Esophagus muscularis mucosa (tissue), 4 donors: ENCODE data around the gene TAX1BP1. TPM values are rescaled to one million over a fixed set of nuclear protein-coding genes. Genes with fewer than 3 reads are reported as not detected.
A peak's percentile ranks its signal among the peaks of the same experiment; 100 is the strongest.

ENCODE experiments used
- DNase-seq: peaks from one replicate; pipeline ENCODE4 v3.0.0-alpha.2; 2017; ENCODE audit errors: extremely low spot score
- H3K27ac ChIP-seq, 4 donors: fragments of 200-600 bp; sonication (generic); replicated peaks in 1 of 4; 1 replicate in 3 of 4; 2 replicates in 1 of 4; pipeline ENCODE4 v1.5.1; 2016 to 2019; ENCODE audit warnings: mild to moderate bottlenecking in 1 of 4
- H3K27me3 ChIP-seq, 4 donors: fragments of 200-600 bp; sonication (generic); one replicate each; pipeline versions ENCODE4 v1.5.1 to v1.6.0; 2016 to 2019
- H3K36me3 ChIP-seq, 4 donors: fragments of 200-600 bp; sonication (generic); one replicate each; pipeline ENCODE4 v1.5.1; 2016 to 2019
- H3K4me1 ChIP-seq, 4 donors: fragments of 200-600 bp; sonication (generic); one replicate each; pipeline ENCODE4 v1.5.1; 2016 to 2019
- H3K4me3 ChIP-seq, 4 donors: fragments of 200-600 bp; sonication (generic); 1 replicate in 2 of 4; 2 replicates in 2 of 4; pipeline ENCODE4 v1.5.1; 2016 to 2019; ENCODE audit warnings: mild to moderate bottlenecking in 4 of 4, moderate library complexity in 1 of 4
- H3K9me3 ChIP-seq, 4 donors: fragments of 200-600 bp; sonication (generic); 1 replicate in 3 of 4; 2 replicates in 1 of 4; pipeline ENCODE4 v1.5.1; 2016 to 2019
- EP300 ChIP-seq: sonication (generic); formaldehyde crosslinking; IDR thresholded peaks from one replicate; pipeline ENCODE4 v1.6.1; 2017; ENCODE audit warnings: antibody characterized with exemption
- POLR2A ChIP-seq: fragments of 450-650 bp; IDR thresholded peaks from one replicate; pipeline ENCODE4 v1.6.1; 2017; ENCODE audit warnings: antibody characterized with exemption, moderate library complexity, mild to moderate bottlenecking, low read depth
- POLR2AphosphoS5 ChIP-seq, 2 donors: sonication (generic); formaldehyde crosslinking; IDR thresholded peaks; one replicate each; pipeline ENCODE4 v1.6.1; 2017; ENCODE audit warnings: antibody characterized with exemption in 2 of 2
- whole genome bisulfite sequencing: methylation state at CpG from one replicate; pipeline ENCODE4 v1.1.5; 2018; 5-methylcytosine and 5-hydroxymethylcytosine counted together
- intact Hi-C: fragments of 100-400 bp; cut with DNase I; formaldehyde crosslinking; loops from one replicate; pipeline ENCODE4 v1.15.1; 2023
- total RNA-seq, 4 donors: library from RNA; depleted of rRNA; stranded (reverse); fragments of >200 nt; gene quantifications; one replicate each; pipeline versions ENCODE4 v1.1.0 to v1.2.1, GENCODE V29; 2016
- TF ChIP-seq, protein P1 (sequence below), 3 experiments: fragments of 200-600 bp in 2 of 3; fragments of 450-650 bp in 1 of 3; sonication (generic) in 2 of 3; IDR thresholded peaks; one replicate each; pipeline ENCODE4 v1.5.1; 2017 to 2019; ENCODE audit warnings: antibody characterized with exemption in 3 of 3, mild to moderate bottlenecking in 2 of 3, moderate library complexity in 1 of 3

Gene TAX1BP1
- total RNA-seq, 4 donors from 2014 or later, result 107 to 139 (median 127) TPM

DNA sequence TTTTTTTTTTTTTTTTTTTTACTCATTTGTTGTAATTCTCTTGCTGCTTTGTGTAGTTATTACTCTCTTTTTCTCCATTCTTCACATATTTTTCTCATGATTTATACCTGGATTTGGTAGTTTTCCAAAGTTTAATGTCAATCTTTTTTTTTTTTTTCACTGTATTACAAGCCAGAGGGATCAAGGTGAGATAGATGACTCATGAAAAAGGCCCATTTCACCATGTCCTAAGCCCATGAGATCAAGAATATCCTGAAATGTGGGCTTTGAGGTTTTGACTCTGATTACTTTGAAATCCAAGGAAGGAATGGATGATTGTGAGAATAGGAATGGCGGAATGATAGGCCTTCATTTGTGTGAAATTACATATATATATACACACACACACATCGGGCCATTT lies 31.1 kb downstream of the TAX1BP1 start:
- 100% methylated on average over 2 of the region's 2 CpGs for WGBS
- H3K27ac ChIP-seq, result no peak overlapping the region
- H3K9me3 ChIP-seq, result no peaks in the 10 kb centered on the region
- no peak for DNase-seq
- no peaks in the 10 kb centered on the region for H3K4me1 ChIP-seq
- TF ChIP-seq POLR2AphosphoS5 (IDR thresholded peaks at IDR 0.05) (no peak), EP300 (no peak)
- TF ChIP-seq, protein P1, sequence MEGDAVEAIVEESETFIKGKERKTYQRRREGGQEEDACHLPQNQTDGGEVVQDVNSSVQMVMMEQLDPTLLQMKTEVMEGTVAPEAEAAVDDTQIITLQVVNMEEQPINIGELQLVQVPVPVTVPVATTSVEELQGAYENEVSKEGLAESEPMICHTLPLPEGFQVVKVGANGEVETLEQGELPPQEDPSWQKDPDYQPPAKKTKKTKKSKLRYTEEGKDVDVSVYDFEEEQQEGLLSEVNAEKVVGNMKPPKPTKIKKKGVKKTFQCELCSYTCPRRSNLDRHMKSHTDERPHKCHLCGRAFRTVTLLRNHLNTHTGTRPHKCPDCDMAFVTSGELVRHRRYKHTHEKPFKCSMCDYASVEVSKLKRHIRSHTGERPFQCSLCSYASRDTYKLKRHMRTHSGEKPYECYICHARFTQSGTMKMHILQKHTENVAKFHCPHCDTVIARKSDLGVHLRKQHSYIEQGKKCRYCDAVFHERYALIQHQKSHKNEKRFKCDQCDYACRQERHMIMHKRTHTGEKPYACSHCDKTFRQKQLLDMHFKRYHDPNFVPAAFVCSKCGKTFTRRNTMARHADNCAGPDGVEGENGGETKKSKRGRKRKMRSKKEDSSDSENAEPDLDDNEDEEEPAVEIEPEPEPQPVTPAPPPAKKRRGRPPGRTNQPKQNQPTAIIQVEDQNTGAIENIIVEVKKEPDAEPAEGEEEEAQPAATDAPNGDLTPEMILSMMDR (IDR thresholded peaks at IDR 0.05), result no peak
- no peak overlapping the region for H3K4me3 ChIP-seq
- H3K27me3 ChIP-seq, result no peaks in the 10 kb centered on the region
- peaks cover 0 to 34% (median 17%) of the 10 kb centered on the region in 4 donors for H3K36me3 ChIP-seq
- intact Hi-C loops, result no loop called here

DNA sequence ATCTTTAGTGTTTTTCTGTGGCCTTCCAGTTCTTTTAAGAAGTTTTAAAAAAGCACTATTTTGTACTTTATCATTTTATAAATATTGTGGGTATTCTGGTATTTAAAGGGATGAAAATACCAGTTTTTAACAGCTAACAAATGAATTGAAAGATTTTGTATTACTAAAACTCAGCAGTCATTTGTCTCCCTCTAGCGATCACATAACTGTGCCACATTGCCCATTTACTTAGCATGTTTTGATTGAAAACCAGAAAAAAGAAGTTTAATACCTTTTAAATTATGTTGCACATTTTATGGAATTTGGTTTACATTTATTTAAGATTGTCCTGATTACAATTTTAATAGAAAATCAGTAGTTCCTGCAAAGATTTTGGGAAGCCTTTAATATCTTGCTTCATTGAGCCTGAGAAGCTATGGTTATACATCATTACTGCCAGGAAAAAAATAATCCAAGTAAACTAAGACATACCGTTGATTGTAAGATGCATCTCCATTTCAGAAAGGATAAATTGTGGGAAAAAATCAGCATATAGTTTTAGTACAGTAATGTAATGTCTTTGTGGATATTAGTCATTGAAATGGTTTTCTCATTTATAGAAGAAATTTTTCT lies 34.9 kb downstream of the TAX1BP1 start:
- 48% methylated on average over 2 of the region's 2 CpGs for WGBS
- no peaks in the 10 kb centered on the region for H3K27me3 ChIP-seq
- peaks cover 0 to 25% (median 11%) of the 10 kb centered on the region in 4 donors for H3K36me3 ChIP-seq
- TF ChIP-seq POLR2A, result no peak
- TF ChIP-seq, protein P1 (IDR thresholded peaks at IDR 0.05), result peak; percentile 31 to 56 (median 37)
- H3K9me3 ChIP-seq, result no peaks in the 10 kb centered on the region
- H3K4me1 ChIP-seq, result peaks cover 0 to 6% (median 1%) of the 10 kb centered on the region in 4 donors
- intact Hi-C loops, result no loop called here
- H3K27ac ChIP-seq, result no peak overlapping the region
- H3K4me3 ChIP-seq, result no peak overlapping the region
- no peak for DNase-seq

DNA sequence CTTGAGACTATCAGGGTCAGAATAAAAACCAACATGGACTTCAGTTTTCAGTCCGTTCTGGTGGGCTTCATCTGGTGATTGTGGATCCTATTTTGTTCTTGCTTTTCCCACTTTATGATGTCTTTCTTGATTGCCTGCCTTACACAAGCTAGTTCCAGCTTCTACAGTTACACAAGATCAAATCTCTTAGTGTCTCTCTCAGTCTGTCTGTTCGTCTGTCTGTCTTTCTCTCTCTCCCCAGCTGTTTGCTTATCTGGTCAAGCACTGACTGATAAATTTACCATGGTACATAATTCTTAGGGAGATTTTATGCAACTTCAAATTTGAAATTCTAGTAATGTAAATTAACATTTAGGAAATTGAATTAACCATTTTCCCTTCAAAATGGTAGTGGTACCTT lies 35.8 kb downstream of the TAX1BP1 start:
- Histone ChIP-seq H3K27me3 (no peaks in the 10 kb centered on the region), H3K4me3 (no peak overlapping the region), H3K36me3 (peaks cover 0 to 16% (median 3%) of the 10 kb centered on the region in 4 donors), H3K4me1 (peaks cover 0 to 6% (median 1%) of the 10 kb centered on the region in 4 donors), H3K9me3 (no peaks in the 10 kb centered on the region), H3K27ac (no peak overlapping the region)
- DNase-seq, result no peak
- no peak for TF ChIP-seq EP300
- TF ChIP-seq POLR2AphosphoS5 (IDR thresholded peaks at IDR 0.05), result no peak
- TF ChIP-seq, protein P1 (IDR thresholded peaks at IDR 0.05), result no peak
- TF ChIP-seq POLR2A, result no peak
- intact Hi-C loops, result no loop called here
- WGBS, result 79% methylated on average over 2 of the region's 2 CpGs

DNA sequence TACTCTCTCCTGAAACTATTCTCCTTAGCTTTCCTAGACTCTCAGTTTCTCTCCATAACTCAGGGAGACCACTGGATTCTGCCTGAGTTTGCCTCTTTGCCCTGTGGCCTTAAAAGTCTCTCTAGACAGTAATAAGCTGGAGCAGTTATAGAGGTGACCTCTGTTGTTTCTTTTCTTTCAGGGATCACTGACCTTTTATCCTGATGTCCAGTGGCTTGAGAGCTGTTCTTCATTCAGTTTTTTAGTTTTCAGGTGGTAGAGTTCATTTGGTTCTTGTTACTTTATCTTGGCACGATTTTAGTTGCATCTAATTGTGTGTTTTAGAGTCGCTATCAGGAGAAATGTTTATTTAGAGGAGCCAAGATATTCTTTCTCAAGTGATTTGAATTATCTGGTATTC lies 37.7 kb downstream of the TAX1BP1 start:
- TF ChIP-seq POLR2A (no peak), POLR2AphosphoS5 (IDR thresholded peaks at IDR 0.05) (no peak), EP300 (no peak)
- TF ChIP-seq, protein P1 (IDR thresholded peaks at IDR 0.05), result no peak
- H3K36me3 ChIP-seq, result peaks cover 0 to 6% (median 0%) of the 10 kb centered on the region in 4 donors
- 81% methylated on average over 2 of the region's 2 CpGs for WGBS
- no peaks in the 10 kb centered on the region for H3K27me3 ChIP-seq
- no peak overlapping the region for H3K4me3 ChIP-seq
- DNase-seq, result no peak
- intact Hi-C loops, result no loop called here
- no peaks in the 10 kb centered on the region for H3K9me3 ChIP-seq
- H3K4me1 ChIP-seq, result peaks cover 0 to 6% (median 2%) of the 10 kb centered on the region in 4 donors
- H3K27ac ChIP-seq, result no peak overlapping the region

DNA sequence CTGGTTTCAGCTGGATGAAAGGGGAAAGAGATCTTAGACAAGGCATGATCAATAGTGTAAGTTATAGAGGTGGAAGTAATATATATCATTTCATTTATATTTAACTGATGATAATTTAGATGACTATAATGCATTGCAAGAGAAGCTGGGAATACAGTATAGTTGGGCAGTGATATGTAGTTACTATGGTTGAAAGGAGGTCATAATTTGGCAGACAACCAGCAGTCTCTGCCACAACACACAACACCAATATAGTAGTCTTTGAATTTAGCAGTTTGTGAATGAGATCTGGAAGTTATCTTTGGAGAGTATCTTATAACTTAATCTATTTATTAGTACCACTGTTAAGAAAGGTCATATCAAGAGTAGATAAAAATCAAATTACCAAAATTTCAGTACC lies 39.9 kb downstream of the TAX1BP1 start:
- Histone ChIP-seq H3K4me3 (no peak overlapping the region), H3K27ac (no peak overlapping the region), H3K9me3 (no peaks in the 10 kb centered on the region), H3K36me3 (peaks cover 0 to 7% (median 1%) of the 10 kb centered on the region in 4 donors), H3K27me3 (no peaks in the 10 kb centered on the region), H3K4me1 (peaks cover 3 to 12% (median 6%) of the 10 kb centered on the region in 4 donors)
- intact Hi-C loops, result loop anchor here (10.0 kb wide), 1 partner anchor 575 kb away; the partner anchor contains the start of gene HOXA13
- DNase-seq, result no peak
- no peak for TF ChIP-seq POLR2AphosphoS5 (IDR thresholded peaks at IDR 0.05)
- no peak for TF ChIP-seq POLR2A
- TF ChIP-seq EP300, result no peak
- TF ChIP-seq, protein P1 (IDR thresholded peaks at IDR 0.05), result no peak
